SK-N-SH treated with all-trans-retinoic acid at 6 μM for 48 hours (cell line): ENCODE data around the gene GSC2.

Experiments
- CSDC2 ChIP-seq: fragments of 250-450 bp; sonication (Bioruptor Pico); IDR thresholded peaks from 2 replicates; pipeline ENCODE4 v1.5.0; 2020; ENCODE audit warnings: mild to moderate bottlenecking, moderate library complexity
- ESRRG ChIP-seq: fragments of 250-450 bp; sonication (Bioruptor Pico); IDR thresholded peaks from 2 replicates; pipeline ENCODE4 v1.6.1; 2021; ENCODE audit warnings: mild to moderate bottlenecking
- ISL1 ChIP-seq: fragments of 250-450 bp; sonication (Bioruptor Pico); IDR thresholded peaks from 2 replicates; pipeline ENCODE4 v2.1.2; 2022; ENCODE audit warnings: mild to moderate bottlenecking, moderate library complexity
- OSR1 ChIP-seq: fragments of 250-450 bp; sonication (Bioruptor Pico); IDR thresholded peaks from 2 replicates; pipeline ENCODE4 v1.8.0; 2022; ENCODE audit warnings: moderate library complexity, mild to moderate bottlenecking, inconsistent platforms
- ZFP30 ChIP-seq: fragments of 450-650 bp; formaldehyde crosslinking; IDR thresholded peaks from 2 replicates; pipeline ENCODE4 v1.5.0; 2022; ENCODE audit warnings: mild to moderate bottlenecking, moderate library complexity
- TF ChIP-seq, protein P1 (sequence below): fragments of 250-450 bp; sonication (Bioruptor Pico); IDR thresholded peaks from 2 replicates; pipeline ENCODE4 v1.8.0; 2020; ENCODE audit warnings: mild to moderate bottlenecking, moderate library complexity, borderline replicate concordance

DNA sequence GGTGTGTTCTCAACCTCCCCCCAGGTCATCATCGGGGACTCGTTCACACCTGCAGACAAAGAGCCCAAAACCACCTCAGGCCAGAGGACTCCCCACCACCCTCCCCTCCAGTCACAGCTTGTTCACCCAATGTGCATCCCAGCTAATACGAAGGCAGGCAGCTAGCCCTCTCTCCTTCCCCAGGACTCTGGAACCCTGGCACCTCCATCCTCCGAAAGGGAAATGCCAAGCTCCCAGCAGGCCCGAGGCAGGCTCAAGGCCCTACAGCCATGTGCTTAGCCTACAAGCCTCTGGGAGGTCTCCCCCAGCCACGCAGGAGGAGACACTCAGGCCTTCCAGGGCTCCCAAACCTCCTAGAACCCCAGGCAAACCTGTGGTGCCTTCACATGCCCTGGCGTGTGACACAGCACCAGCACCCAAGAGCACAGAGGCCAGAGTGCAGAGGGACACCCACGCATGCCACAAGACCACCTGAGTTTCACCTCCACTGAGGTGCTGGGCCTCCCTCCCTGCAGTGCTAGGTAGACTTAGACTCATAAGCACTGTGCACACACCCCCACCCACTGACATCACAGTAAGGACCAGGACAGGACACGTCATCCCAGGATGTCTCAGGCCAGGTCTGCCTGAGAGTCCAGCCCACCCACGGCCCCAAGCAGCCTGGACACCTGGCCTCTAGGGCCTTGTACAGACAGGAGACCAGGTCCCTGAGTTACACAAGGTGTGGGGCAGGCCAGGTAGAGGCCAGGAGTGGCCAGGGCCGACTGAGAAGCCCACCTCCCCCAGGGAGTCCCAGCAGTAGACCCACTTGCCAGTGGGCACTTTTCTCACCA, 12.5 kb downstream of the GSC2 start:
- TF ChIP-seq, protein P1, sequence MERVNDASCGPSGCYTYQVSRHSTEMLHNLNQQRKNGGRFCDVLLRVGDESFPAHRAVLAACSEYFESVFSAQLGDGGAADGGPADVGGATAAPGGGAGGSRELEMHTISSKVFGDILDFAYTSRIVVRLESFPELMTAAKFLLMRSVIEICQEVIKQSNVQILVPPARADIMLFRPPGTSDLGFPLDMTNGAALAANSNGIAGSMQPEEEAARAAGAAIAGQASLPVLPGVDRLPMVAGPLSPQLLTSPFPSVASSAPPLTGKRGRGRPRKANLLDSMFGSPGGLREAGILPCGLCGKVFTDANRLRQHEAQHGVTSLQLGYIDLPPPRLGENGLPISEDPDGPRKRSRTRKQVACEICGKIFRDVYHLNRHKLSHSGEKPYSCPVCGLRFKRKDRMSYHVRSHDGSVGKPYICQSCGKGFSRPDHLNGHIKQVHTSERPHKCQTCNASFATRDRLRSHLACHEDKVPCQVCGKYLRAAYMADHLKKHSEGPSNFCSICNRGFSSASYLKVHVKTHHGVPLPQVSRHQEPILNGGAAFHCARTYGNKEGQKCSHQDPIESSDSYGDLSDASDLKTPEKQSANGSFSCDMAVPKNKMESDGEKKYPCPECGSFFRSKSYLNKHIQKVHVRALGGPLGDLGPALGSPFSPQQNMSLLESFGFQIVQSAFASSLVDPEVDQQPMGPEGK (CRISPR knock-in tag), result no peak
- TF ChIP-seq ISL1 (no peak), CSDC2 (CRISPR knock-in tag) (no peak), ESRRG (CRISPR knock-in tag) (no peak), ZFP30 (CRISPR knock-in tag) (no peak), OSR1 (no peak)
